ENCODE measurements around the gene DNAJB11. TPM values are rescaled to one million over a fixed set of nuclear protein-coding genes. Genes with fewer than 3 reads are reported as not detected.
"Not testable (repeated sequence)": the region's sequence is repeated elsewhere in the genome, so short reads cannot be mapped to it uniquely, and the experiment has no call there.

DNAJB11 gene
- total RNA-seq, 1 donor from 2014 or later = 63.4 TPM

DNA sequence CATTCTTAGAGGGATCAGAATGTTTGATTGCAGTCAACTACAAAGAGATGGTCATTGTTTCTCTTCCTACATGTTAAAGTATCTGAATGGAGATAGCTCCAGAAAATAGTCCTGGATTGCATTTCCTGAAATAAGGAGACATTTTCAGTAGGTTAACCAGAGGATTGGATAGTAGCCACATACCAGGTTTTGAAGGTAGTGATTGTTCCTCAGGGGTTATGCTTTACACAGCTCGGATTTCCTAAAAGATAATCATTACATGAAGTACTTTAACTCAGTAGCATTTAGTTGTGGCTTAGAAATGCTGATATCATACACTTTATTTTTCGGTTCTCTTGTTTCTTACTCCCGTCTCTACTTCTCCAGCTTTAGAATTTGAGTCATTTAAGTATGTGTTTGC, 10.3 kb downstream of the DNAJB11 start:
- no peaks in the 10 kb centered on the region for H3K27me3 Mint-ChIP-seq
- no peak overlapping the region for H3K4me3 Mint-ChIP-seq
- no peaks in the 10 kb centered on the region for H3K9me3 Mint-ChIP-seq
- TF ChIP-seq CTCF (conservative IDR thresholded peaks at IDR 0.05) = no peak
- peaks cover 27% of the 10 kb centered on the region for H3K36me3 Mint-ChIP-seq
- no peak overlapping the region for H3K27ac Mint-ChIP-seq
- DNase-seq (ENCODE audit: extremely low spot score, unreplicated experiment) = no peak
- no peaks in the 10 kb centered on the region for H3K4me1 Mint-ChIP-seq (ENCODE audit: unreplicated experiment)

DNA sequence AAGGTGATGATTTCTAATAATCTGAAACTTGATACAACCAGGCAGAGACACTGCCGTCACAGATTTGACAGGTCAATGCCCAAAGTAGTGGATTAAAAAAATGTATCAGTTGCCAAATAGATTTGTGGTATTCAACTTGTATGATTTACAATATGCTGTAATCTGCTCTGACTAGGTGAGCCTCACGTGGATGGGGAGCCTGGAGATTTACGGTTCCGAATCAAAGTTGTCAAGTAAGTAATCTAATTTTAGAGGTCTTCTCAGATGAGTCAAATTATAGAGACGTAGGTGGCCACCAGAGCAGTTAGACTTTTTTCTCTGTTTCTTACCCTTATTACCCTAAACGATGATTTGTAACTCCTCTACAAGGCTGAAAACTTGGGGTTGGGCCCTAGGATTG, 12.0 kb downstream of the DNAJB11 start:
- no peak for TF ChIP-seq CTCF (conservative IDR thresholded peaks at IDR 0.05)
- DNase-seq (ENCODE audit: extremely low spot score, unreplicated experiment) = no peak
- Mint-ChIP-seq H3K27me3 (no peaks in the 10 kb centered on the region), H3K4me1 (ENCODE audit: unreplicated experiment) (no peaks in the 10 kb centered on the region), H3K4me3 (no peak overlapping the region), H3K36me3 (peaks cover 23% of the 10 kb centered on the region), H3K9me3 (no peaks in the 10 kb centered on the region), H3K27ac (no peak overlapping the region)

DNA sequence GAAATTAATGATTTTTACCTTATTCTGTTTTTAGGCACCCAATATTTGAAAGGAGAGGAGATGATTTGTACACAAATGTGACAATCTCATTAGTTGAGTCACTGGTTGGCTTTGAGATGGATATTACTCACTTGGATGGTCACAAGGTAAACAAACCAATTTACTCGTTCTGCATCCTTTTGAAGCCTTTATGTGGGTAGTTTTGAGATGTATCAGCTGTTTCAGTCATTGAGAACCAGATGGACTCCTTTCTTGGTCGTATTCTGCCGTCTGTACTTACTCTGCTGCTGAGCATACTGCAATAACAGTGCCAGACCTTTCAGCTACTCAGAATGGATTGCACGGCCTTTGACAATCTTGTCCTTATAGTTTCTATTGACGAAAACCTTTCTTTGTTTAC, 13.3 kb downstream of the DNAJB11 start:
- H3K4me3 Mint-ChIP-seq = no peak overlapping the region
- H3K27me3 Mint-ChIP-seq = no peaks in the 10 kb centered on the region
- no peak for TF ChIP-seq CTCF (conservative IDR thresholded peaks at IDR 0.05)
- no peak overlapping the region for H3K27ac Mint-ChIP-seq
- DNase-seq (ENCODE audit: extremely low spot score, unreplicated experiment) = no peak
- H3K4me1 Mint-ChIP-seq (ENCODE audit: unreplicated experiment) = peaks cover 4% of the 10 kb centered on the region
- H3K36me3 Mint-ChIP-seq = peaks cover 21% of the 10 kb centered on the region
- H3K9me3 Mint-ChIP-seq = no peaks in the 10 kb centered on the region

DNA sequence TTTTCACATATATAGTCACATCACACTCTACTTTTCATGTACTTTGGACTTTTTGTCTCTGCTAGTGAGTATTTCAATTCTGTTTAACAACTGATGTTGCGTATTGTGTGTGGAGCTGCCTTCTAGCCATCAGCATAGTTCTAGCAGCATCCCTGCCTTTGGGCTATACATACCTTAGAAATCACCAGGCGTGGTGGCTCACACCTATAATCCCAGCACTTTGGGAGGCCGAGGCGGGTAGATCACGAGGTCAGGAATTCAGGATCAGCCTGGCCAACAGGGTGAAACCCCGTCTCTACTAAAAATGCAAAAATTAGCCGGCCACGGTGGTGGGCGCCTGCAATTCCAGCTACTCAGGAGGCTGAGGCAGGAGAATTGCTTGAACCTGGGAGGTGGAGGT, 15.7 kb downstream of the DNAJB11 start:
- not testable (repeated sequence) for H3K27ac Mint-ChIP-seq; H3K27me3 Mint-ChIP-seq; DNase-seq (ENCODE audit: extremely low spot score, unreplicated experiment); H3K4me1 Mint-ChIP-seq (ENCODE audit: unreplicated experiment); H3K9me3 Mint-ChIP-seq; H3K4me3 Mint-ChIP-seq
- peaks cover 15% of the 10 kb centered on the region for H3K36me3 Mint-ChIP-seq

DNA sequence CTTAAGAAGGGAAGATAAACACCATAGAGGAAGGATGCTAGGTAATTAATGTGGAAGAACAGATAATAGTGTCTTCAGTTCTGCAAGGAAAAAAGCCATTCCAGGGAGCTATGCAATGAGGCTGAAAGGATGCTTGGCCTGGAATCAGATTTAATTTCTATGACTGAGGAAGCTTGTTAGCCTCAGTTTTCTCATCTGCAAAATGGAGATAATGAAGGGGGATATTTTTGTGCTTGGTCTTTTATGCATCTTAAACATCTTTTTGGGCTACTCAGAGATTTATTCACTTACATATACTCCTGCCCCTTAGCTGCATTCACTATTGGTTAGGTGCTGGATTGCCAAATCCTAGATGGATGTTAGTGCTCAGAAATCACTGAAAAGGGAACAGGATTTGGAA, 16.7 kb downstream of the DNAJB11 start:
- H3K4me3 Mint-ChIP-seq = no peak overlapping the region
- H3K27ac Mint-ChIP-seq = no peak overlapping the region
- peaks cover 11% of the 10 kb centered on the region for H3K36me3 Mint-ChIP-seq
- no peaks in the 10 kb centered on the region for H3K9me3 Mint-ChIP-seq
- peaks cover 4% of the 10 kb centered on the region for H3K4me1 Mint-ChIP-seq (ENCODE audit: unreplicated experiment)
- H3K27me3 Mint-ChIP-seq = no peaks in the 10 kb centered on the region
- DNase-seq (ENCODE audit: extremely low spot score, unreplicated experiment) = no peak
- TF ChIP-seq CTCF (conservative IDR thresholded peaks at IDR 0.05) = no peak

DNA sequence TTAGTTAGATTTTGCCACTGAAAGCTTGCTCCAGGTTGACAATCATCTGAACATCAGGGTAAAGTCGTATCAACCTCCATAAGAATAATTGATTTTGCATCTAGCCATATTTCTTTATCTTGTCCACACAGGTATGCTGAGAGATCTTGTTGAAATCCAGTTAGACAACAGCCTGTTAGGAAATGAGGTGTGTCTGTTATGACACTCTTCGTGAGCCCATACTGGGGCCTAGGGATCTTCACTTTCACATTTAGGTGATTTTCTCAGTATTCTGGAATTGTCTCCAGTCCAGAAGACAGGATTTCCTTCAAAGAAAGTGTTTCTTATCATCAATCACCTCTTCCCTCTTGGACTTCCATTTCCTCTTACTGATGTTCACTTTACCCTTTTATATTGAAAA, 18.1 kb downstream of the DNAJB11 start:
- peaks cover 4% of the 10 kb centered on the region for H3K4me1 Mint-ChIP-seq (ENCODE audit: unreplicated experiment)
- H3K4me3 Mint-ChIP-seq = peak overlapping the region; percentile 74
- DNase-seq (ENCODE audit: extremely low spot score, unreplicated experiment) = no peak
- H3K36me3 Mint-ChIP-seq = peaks cover 11% of the 10 kb centered on the region
- no peaks in the 10 kb centered on the region for H3K27me3 Mint-ChIP-seq
- H3K27ac Mint-ChIP-seq = peak overlapping the region; percentile 96
- no peak for TF ChIP-seq CTCF (conservative IDR thresholded peaks at IDR 0.05)
- H3K9me3 Mint-ChIP-seq = no peaks in the 10 kb centered on the region

All from type B pancreatic cell (in vitro differentiated cells).